Measurements from ENCODE around the gene IQGAP2.

- no peak for TF ChIP-seq POLR2A (IDR thresholded peaks at IDR 0.05; ENCODE audit: low read length)
- no peak for TF ChIP-seq GATA1 (IDR thresholded peaks at IDR 0.05; ENCODE audit: low read depth, low read length)
These were observed 64.1 kb downstream of the IQGAP2 start for GRCh38 chr5:76467216-76467615.

Data from erythroblast (primary cell).